Measurements from ENCODE around the gene CTXN1.

DNA sequence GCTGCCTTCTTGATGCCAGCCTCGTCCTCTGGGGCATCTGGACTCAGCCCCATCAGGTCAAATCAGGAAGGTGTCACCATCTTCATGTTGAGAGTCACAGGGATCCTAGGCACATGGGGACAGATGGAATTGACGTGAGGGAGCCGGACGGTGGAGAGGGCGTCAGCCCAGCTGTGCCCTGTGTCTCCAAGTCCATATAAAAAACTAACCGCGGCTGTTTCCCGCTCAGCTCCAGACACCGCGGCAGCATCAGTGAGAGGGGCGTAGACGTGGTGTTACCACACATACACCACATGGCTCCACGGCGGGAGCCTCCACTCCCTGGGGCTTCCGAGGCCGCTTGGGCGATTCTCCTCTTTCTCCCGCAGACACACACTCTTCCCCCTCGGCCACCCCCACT lies 46.1 kb downstream of the CTXN1 start:
- TF ChIP-seq CTCF (IDR thresholded peaks at IDR 0.05) = no peak
- no peak for TF ChIP-seq POLR2AphosphoS5 (IDR thresholded peaks at IDR 0.05; ENCODE audit: insufficient read depth in 1 of 2, low read depth in 1 of 2)

Measured in vagina (tissue), 2 donors.